Measurements from ENCODE around the gene GPRC6A.
"Not testable (repeated sequence)": the region's sequence is repeated elsewhere in the genome, so short reads cannot be mapped to it uniquely, and the experiment has no call there.

Gene GPRC6A

GRCh38 chr6:116840091-116840490, 11.2 kb upstream of the GPRC6A start:
- Histone ChIP-seq H3K36me3 (ENCODE audit: control insufficient read depth, insufficient read depth, low read length) (no peaks in the 10 kb centered on the region), H3K9ac (ENCODE audit: low read depth, low read length) (no peak overlapping the region), H3K27me3 (ENCODE audit: control insufficient read depth, insufficient read depth, low read length) (no peaks in the 10 kb centered on the region), H3K27ac (ENCODE audit: low read depth, low read length) (no peak overlapping the region), H3K4me3 (ENCODE audit: low read depth, low read length) (no peak overlapping the region), H3K9me3 (ENCODE audit: control insufficient read depth, insufficient read depth, low read length) (no peaks in the 10 kb centered on the region), H3K4me1 (ENCODE audit: control insufficient read depth, insufficient read depth, low read length) (no peaks in the 10 kb centered on the region)

DNA sequence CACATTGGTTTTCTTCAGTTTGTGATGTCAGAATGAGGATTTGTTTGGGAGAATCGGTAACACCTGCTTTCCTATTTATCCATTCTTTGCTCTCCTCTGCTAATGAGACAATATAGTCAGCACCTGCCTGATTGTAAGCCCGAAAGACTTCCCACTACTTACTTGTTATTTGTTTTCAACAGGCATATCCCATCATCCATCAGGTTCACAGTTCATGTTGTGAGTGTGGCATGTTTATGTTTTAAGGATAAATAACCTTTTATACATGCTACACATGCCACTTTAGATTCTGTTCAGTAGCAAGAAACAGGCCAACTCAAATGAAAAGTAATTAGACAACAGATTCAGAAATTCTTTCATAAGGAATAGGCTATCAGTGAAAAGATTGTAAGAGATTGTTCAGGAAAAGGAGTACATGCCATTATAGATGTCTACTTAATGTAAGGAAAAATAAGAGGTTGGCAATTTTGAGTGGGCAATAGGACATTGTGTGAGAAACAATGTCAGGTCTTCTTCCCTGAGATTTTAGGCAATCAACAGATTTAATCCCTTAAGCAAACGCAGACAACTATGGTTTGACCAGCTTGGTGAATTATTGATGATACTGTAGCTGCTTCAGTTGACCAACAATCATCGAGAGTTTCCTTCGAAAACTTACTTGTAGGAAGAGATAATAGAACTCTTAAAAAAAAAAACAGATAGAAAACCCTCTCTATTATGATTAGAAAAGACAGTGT, 7.9 kb upstream of the GPRC6A start:
- no peak overlapping the region for H3K9ac ChIP-seq (ENCODE audit: low read depth, low read length)
- no peaks in the 10 kb centered on the region for H3K36me3 ChIP-seq (ENCODE audit: control insufficient read depth, insufficient read depth, low read length)
- no peak overlapping the region for H3K27ac ChIP-seq (ENCODE audit: low read depth, low read length)
- no peaks in the 10 kb centered on the region for H3K9me3 ChIP-seq (ENCODE audit: control insufficient read depth, insufficient read depth, low read length)
- H3K4me1 ChIP-seq (ENCODE audit: control insufficient read depth, insufficient read depth, low read length): no peaks in the 10 kb centered on the region
- no peak overlapping the region for H3K4me3 ChIP-seq (ENCODE audit: low read depth, low read length)
- no peaks in the 10 kb centered on the region for H3K27me3 ChIP-seq (ENCODE audit: control insufficient read depth, insufficient read depth, low read length)

DNA sequence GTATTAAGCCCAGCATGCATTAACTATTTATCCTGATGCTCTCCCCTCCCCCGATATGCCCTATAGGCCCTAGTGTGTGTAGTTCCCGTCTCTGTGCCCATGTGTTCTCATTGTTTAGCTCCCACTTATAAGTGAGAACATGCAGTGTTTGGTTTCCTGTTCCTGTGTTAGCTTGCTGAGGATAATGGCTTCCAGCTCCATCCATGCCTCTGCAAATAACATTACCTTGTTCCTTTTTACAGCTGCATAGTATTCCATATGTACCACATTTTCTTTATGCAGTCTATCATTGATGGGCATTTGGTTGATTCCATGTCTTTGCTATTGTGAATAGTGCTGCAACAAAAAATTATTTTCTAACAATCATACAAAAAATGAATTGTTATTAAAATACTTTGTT, 5.6 kb upstream of the GPRC6A start:
- not testable (repeated sequence) for H3K4me1 ChIP-seq (ENCODE audit: control insufficient read depth, insufficient read depth, low read length); H3K27ac ChIP-seq (ENCODE audit: low read depth, low read length); H3K4me3 ChIP-seq (ENCODE audit: low read depth, low read length); H3K9ac ChIP-seq (ENCODE audit: low read depth, low read length); H3K27me3 ChIP-seq (ENCODE audit: control insufficient read depth, insufficient read depth, low read length); H3K9me3 ChIP-seq (ENCODE audit: control insufficient read depth, insufficient read depth, low read length); H3K36me3 ChIP-seq (ENCODE audit: control insufficient read depth, insufficient read depth, low read length)

DNA sequence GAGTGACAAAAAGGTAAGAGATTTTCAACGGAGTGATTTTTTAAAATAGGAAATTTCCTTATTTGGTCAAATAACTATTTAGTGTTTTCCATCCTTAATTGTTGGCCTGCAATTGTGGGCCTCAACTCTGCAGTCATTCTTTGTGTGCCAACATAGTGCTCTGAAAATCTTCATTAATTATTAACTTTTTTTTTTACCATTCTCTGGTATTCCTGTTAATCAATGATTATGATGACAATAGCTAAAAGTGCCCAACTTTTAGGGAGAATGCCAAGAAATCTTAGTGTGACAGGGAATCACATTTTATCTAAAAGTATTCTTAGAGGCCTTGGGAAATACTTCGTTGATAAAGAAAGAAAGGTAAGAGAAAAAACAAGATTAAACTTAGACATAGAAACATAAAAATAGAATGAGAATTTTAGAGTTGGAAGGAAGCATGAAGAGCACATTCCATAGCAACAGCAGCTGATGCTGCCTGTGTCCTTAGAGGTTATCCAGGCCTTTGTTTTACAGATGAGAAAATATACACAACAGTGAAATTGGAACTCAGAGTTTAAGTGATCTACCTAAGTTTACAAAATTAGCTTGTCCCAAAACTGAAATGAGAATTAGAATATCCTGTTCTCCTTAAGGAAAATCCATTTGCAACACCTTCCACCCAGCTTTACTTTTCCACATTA, 1.2 kb downstream of the GPRC6A start:
- peak overlapping the region; percentile 5; the same call in 1 of the 2 replicates for H3K4me3 ChIP-seq (ENCODE audit: low read depth, low read length)

DNA sequence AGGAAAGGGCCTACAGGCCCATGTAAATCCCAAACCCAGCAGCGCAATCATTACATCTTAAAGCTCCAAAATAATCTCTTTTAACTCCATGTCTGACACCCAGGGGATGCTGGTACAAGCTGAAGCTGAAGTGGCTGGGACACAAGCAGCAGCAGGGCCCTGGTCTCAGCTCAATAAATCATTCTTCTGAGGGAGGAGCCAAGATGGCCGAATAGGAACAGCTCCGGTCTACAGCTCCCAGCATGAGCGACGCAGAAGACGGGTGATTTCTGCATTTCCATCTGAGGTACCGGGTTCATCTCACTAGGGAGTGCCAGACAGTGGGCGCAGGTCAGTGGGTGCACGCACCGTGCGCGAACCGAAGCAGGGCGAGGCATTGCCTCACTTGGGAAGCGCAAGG, 12.5 kb downstream of the GPRC6A start:
- H3K9me3 ChIP-seq (ENCODE audit: control insufficient read depth, insufficient read depth, low read length); H3K9ac ChIP-seq (ENCODE audit: low read depth, low read length); H3K4me1 ChIP-seq (ENCODE audit: control insufficient read depth, insufficient read depth, low read length); H3K36me3 ChIP-seq (ENCODE audit: control insufficient read depth, insufficient read depth, low read length); H3K27me3 ChIP-seq (ENCODE audit: control insufficient read depth, insufficient read depth, low read length); H3K4me3 ChIP-seq (ENCODE audit: low read depth, low read length); H3K27ac ChIP-seq (ENCODE audit: low read depth, low read length): not testable (repeated sequence)

More for the DNA sequence above, 1.2 kb downstream of the GPRC6A start:
- Histone ChIP-seq H3K36me3 (ENCODE audit: control insufficient read depth, insufficient read depth, low read length) (no peaks in the 10 kb centered on the region), H3K27ac (ENCODE audit: low read depth, low read length) (peak overlapping the region; percentile 5), H3K9ac (ENCODE audit: low read depth, low read length) (0 out of 2 replicates have a peak overlapping the region, but pooled peaks have one; percentile 8), H3K9me3 (ENCODE audit: control insufficient read depth, insufficient read depth, low read length) (peaks cover 4% of the 10 kb centered on the region; the same call in 1 of the 2 replicates), H3K27me3 (ENCODE audit: control insufficient read depth, insufficient read depth, low read length) (no peaks in the 10 kb centered on the region), H3K4me1 (ENCODE audit: control insufficient read depth, insufficient read depth, low read length) (peaks cover 23% of the 10 kb centered on the region)

GRCh38 chr6:116812051-116812650, 16.7 kb downstream of the GPRC6A start:
- H3K9me3 ChIP-seq (ENCODE audit: control insufficient read depth, insufficient read depth, low read length): no peaks in the 10 kb centered on the region
- H3K36me3 ChIP-seq (ENCODE audit: control insufficient read depth, insufficient read depth, low read length): no peaks in the 10 kb centered on the region
- H3K4me3 ChIP-seq (ENCODE audit: low read depth, low read length): no peak overlapping the region
- H3K27ac ChIP-seq (ENCODE audit: low read depth, low read length): no peak overlapping the region
- no peaks in the 10 kb centered on the region for H3K27me3 ChIP-seq (ENCODE audit: control insufficient read depth, insufficient read depth, low read length)
- H3K4me1 ChIP-seq (ENCODE audit: control insufficient read depth, insufficient read depth, low read length): no peaks in the 10 kb centered on the region
- no peak overlapping the region for H3K9ac ChIP-seq (ENCODE audit: low read depth, low read length)

- no peaks in the 10 kb centered on the region for H3K27me3 ChIP-seq (ENCODE audit: control insufficient read depth, insufficient read depth, low read length)
- peaks cover 9% of the 10 kb centered on the region; the same call in 1 of the 2 replicates for H3K4me1 ChIP-seq (ENCODE audit: control insufficient read depth, insufficient read depth, low read length)
- H3K4me3 ChIP-seq (ENCODE audit: low read depth, low read length): no peak overlapping the region
- no peak overlapping the region for H3K9ac ChIP-seq (ENCODE audit: low read depth, low read length)
- H3K36me3 ChIP-seq (ENCODE audit: control insufficient read depth, insufficient read depth, low read length): no peaks in the 10 kb centered on the region
- no peaks in the 10 kb centered on the region for H3K9me3 ChIP-seq (ENCODE audit: control insufficient read depth, insufficient read depth, low read length)
- H3K27ac ChIP-seq (ENCODE audit: low read depth, low read length): no peak overlapping the region
Measured at GRCh38 chr6:116801971-116802370, 26.9 kb downstream of the GPRC6A start.

DNA sequence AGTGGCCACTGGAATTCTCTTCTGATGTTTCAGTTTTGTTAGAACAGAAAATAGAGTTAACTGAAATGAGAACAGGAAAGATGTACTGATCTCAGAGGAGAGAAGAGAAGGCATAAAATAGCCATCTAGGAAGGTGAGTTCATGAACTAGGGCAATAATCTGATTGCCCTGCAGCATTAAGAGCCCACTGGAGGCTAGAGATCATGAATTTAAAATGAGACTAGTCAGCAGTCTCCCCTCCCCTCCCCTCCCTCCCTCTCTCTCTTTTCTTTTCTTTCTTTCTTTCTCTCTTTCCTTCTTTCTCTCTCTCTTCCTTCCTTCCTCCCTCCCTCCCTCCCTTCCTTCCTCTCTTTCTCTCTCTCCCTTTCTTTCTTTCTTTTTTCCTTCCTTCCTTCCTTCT, 28.9 kb downstream of the GPRC6A start:
- Histone ChIP-seq H3K27ac (ENCODE audit: low read depth, low read length) (no peak overlapping the region), H3K9ac (ENCODE audit: low read depth, low read length) (no peak overlapping the region), H3K27me3 (ENCODE audit: control insufficient read depth, insufficient read depth, low read length) (no peaks in the 10 kb centered on the region), H3K9me3 (ENCODE audit: control insufficient read depth, insufficient read depth, low read length) (no peaks in the 10 kb centered on the region), H3K36me3 (ENCODE audit: control insufficient read depth, insufficient read depth, low read length) (no peaks in the 10 kb centered on the region), H3K4me3 (ENCODE audit: low read depth, low read length) (no peak overlapping the region), H3K4me1 (ENCODE audit: control insufficient read depth, insufficient read depth, low read length) (peaks cover 9% of the 10 kb centered on the region; the same call in 1 of the 2 replicates)

DNA sequence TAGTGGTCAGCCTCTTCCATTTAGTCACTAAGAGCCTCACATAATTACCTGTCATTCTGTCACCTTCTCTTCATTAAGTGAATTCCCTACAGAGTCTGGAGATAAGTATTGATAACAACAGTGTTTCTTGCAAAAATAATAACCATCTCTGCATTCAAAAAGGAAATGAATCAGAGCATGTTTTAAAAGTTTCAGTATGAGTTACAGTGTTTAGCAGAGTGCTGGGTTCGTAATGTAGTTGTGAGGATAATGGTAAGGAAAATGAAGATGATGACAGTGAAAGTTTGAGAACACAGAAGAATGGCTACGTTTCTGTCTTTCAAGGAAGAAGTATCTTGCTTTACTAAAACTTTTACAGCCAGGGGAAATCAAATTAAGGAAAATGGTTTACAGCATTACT, 31.3 kb downstream of the GPRC6A start:
- Histone ChIP-seq H3K9ac (ENCODE audit: low read depth, low read length) (no peak overlapping the region), H3K36me3 (ENCODE audit: control insufficient read depth, insufficient read depth, low read length) (no peaks in the 10 kb centered on the region), H3K27ac (ENCODE audit: low read depth, low read length) (no peak overlapping the region), H3K4me3 (ENCODE audit: low read depth, low read length) (no peak overlapping the region), H3K4me1 (ENCODE audit: control insufficient read depth, insufficient read depth, low read length) (no peaks in the 10 kb centered on the region), H3K9me3 (ENCODE audit: control insufficient read depth, insufficient read depth, low read length) (no peaks in the 10 kb centered on the region), H3K27me3 (ENCODE audit: control insufficient read depth, insufficient read depth, low read length) (no peaks in the 10 kb centered on the region)

GRCh38 chr6:116793224-116793623, 35.7 kb downstream of the GPRC6A start:
- Histone ChIP-seq H3K9me3 (ENCODE audit: control insufficient read depth, insufficient read depth, low read length) (no peaks in the 10 kb centered on the region), H3K27me3 (ENCODE audit: control insufficient read depth, insufficient read depth, low read length) (no peaks in the 10 kb centered on the region), H3K36me3 (ENCODE audit: control insufficient read depth, insufficient read depth, low read length) (no peaks in the 10 kb centered on the region), H3K9ac (ENCODE audit: low read depth, low read length) (no peak overlapping the region), H3K4me1 (ENCODE audit: control insufficient read depth, insufficient read depth, low read length) (no peaks in the 10 kb centered on the region), H3K27ac (ENCODE audit: low read depth, low read length) (no peak overlapping the region), H3K4me3 (ENCODE audit: low read depth, low read length) (no peak overlapping the region)

DNA sequence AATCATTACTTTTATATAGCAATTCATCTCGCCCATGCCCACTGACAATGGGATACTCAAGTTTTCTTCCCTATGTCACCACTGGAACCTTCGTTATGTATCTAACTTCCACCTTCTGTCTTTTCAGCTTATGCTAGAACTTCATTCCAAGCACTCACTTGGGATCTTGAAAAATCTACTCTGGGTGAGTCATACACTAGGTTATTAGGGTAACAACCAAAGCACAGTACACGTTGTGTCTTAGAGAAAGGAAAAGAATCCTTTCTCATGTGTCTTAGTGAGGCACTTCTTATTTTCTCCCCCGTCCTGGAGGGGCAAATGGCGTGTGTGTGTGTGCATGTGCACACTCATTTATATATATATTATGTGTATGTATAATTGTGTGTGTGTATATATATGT, 45.0 kb downstream of the GPRC6A start:
- no peak overlapping the region for H3K9ac ChIP-seq (ENCODE audit: low read depth, low read length)
- H3K4me3 ChIP-seq (ENCODE audit: low read depth, low read length): no peak overlapping the region
- H3K4me1 ChIP-seq (ENCODE audit: control insufficient read depth, insufficient read depth, low read length): no peaks in the 10 kb centered on the region
- no peaks in the 10 kb centered on the region for H3K9me3 ChIP-seq (ENCODE audit: control insufficient read depth, insufficient read depth, low read length)
- H3K36me3 ChIP-seq (ENCODE audit: control insufficient read depth, insufficient read depth, low read length): no peaks in the 10 kb centered on the region
- H3K27me3 ChIP-seq (ENCODE audit: control insufficient read depth, insufficient read depth, low read length): no peaks in the 10 kb centered on the region
- H3K27ac ChIP-seq (ENCODE audit: low read depth, low read length): no peak overlapping the region

Data from HUES48 (cell line).